ENCODE results near the gene KLHL36. TPM values are rescaled to one million over a fixed set of nuclear protein-coding genes. Genes with fewer than 3 reads are reported as not detected.
A peak's percentile ranks its signal among the peaks of the same experiment; 100 is the strongest.

KLHL36 gene
- total RNA-seq, 2 experiments from 2014 or later, result 41.0 to 44.0 TPM

- H3K9me3 Mint-ChIP-seq, result peaks cover 11% of the 10 kb centered on the region
- H3K4me3 Mint-ChIP-seq, result no peak overlapping the region
- no peak for ATAC-seq
- DNase-seq, result no peak
- H3K36me3 Mint-ChIP-seq (ENCODE audit: low read depth), result peaks cover 84% of the 10 kb centered on the region
- intact Hi-C loops (cut with micrococcal nuclease), result no loop called here
- peaks cover 95% of the 10 kb centered on the region for H3K4me1 Mint-ChIP-seq (ENCODE audit: low read depth)
- TF ChIP-seq, protein P1, sequence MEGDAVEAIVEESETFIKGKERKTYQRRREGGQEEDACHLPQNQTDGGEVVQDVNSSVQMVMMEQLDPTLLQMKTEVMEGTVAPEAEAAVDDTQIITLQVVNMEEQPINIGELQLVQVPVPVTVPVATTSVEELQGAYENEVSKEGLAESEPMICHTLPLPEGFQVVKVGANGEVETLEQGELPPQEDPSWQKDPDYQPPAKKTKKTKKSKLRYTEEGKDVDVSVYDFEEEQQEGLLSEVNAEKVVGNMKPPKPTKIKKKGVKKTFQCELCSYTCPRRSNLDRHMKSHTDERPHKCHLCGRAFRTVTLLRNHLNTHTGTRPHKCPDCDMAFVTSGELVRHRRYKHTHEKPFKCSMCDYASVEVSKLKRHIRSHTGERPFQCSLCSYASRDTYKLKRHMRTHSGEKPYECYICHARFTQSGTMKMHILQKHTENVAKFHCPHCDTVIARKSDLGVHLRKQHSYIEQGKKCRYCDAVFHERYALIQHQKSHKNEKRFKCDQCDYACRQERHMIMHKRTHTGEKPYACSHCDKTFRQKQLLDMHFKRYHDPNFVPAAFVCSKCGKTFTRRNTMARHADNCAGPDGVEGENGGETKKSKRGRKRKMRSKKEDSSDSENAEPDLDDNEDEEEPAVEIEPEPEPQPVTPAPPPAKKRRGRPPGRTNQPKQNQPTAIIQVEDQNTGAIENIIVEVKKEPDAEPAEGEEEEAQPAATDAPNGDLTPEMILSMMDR (IDR thresholded peaks at IDR 0.05), result no peak
- CTCF ChIA-PET, result interaction anchor here (0.7 to 4.4 kb wide), 4 partner anchors 15 to 120 kb away, joined by 3 to 24 read pairs (median 6); no protein-coding TSS in a partner anchor
- POLR2A ChIA-PET, result interaction anchor here (0.6 to 1.7 kb wide), 6 partner anchors 9 to 392 kb away, joined by 3 to 7 read pairs (median 4); no protein-coding TSS in a partner anchor
- H3K27me3 Mint-ChIP-seq, result no peaks in the 10 kb centered on the region
- H3K27ac Mint-ChIP-seq, result peak overlapping the region; percentile 81
Measured at GRCh38 chr16:84607061-84607460, 41.2 kb upstream of the KLHL36 start.

DNA sequence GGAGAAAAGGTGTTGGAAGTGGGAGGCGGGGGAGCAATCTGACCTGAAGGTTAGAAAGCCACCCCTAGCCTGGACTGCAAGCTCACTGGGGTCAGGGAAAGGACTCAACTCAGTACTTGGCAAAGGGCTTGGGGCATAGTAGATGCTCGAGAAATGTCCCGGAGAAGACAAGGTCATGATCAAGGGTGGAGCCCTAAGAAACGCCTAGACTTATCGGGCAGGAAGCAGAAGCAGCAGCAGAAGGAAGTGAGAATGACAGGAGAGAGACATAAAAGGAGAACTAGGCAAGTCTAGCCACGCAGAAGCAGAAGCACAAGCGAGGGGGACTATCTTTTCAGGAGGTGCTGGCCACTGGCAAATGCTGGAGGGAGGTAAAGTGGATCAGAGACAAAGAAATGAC lies 40.6 kb upstream of the KLHL36 start:
- ChIA-PET CTCF (interaction anchor here (1.2 to 4.4 kb wide), 6 partner anchors 8 to 97 kb away, joined by 3 to 24 read pairs (median 4); no protein-coding TSS in a partner anchor), POLR2A (interaction anchor here (0.8 to 2.0 kb wide), 6 partner anchors 9 to 391 kb away, joined by 3 to 7 read pairs (median 4); no protein-coding TSS in a partner anchor)
- Mint-ChIP-seq H3K36me3 (ENCODE audit: low read depth) (peaks cover 88% of the 10 kb centered on the region), H3K4me1 (ENCODE audit: low read depth) (peaks cover 92% of the 10 kb centered on the region), H3K4me3 (peak overlapping the region; percentile 43), H3K27ac (peak overlapping the region; percentile 81), H3K27me3 (no peaks in the 10 kb centered on the region), H3K9me3 (peaks cover 11% of the 10 kb centered on the region)
- TF ChIP-seq, protein P1 (IDR thresholded peaks at IDR 0.05), result no peak
- intact Hi-C loops (cut with micrococcal nuclease), result no loop called here
- peak; percentile 17 for ATAC-seq
- no peak for DNase-seq

- ChIA-PET POLR2A (interaction anchor here (0.9 to 2.0 kb wide), 7 partner anchors 8 to 102 kb away, joined by 3 to 7 read pairs (median 4); partner anchors contain the start of gene COTL1), CTCF (interaction anchor here (1.0 to 4.4 kb wide), 7 partner anchors 8 to 100 kb away, joined by 3 to 24 read pairs (median 3); no protein-coding TSS in a partner anchor)
- peak overlapping the region; percentile 43 for H3K4me3 Mint-ChIP-seq
- peak overlapping the region; percentile 81 for H3K27ac Mint-ChIP-seq
- ATAC-seq (peak; percentile 33), DNase-seq (peak; percentile 62)
- H3K27me3 Mint-ChIP-seq, result no peaks in the 10 kb centered on the region
- TF ChIP-seq, protein P1 (IDR thresholded peaks at IDR 0.05), result no peak
- H3K4me1 Mint-ChIP-seq (ENCODE audit: low read depth), result peaks cover 90% of the 10 kb centered on the region
- H3K9me3 Mint-ChIP-seq, result peaks cover 11% of the 10 kb centered on the region
- peaks cover 85% of the 10 kb centered on the region for H3K36me3 Mint-ChIP-seq (ENCODE audit: low read depth)
- intact Hi-C loops (cut with micrococcal nuclease), result no loop called here
Measured at GRCh38 chr16:84608282-84608681, 40.0 kb upstream of the KLHL36 start.

GRCh38 chr16:84609563-84610177 lies 38.6 kb upstream of the KLHL36 start:
- TF ChIP-seq, protein P1 (IDR thresholded peaks at IDR 0.05), result no peak
- H3K4me3 Mint-ChIP-seq, result peak overlapping the region; percentile 31
- CTCF ChIA-PET, result interaction anchor here (1.1 to 2.5 kb wide), 5 partner anchors 10 to 104 kb away, joined by 3 to 9 read pairs (median 5); no protein-coding TSS in a partner anchor
- DNase-seq (peak; percentile 28), ATAC-seq (peak; percentile 14)
- no peaks in the 10 kb centered on the region for H3K27me3 Mint-ChIP-seq
- peaks cover 91% of the 10 kb centered on the region for H3K36me3 Mint-ChIP-seq (ENCODE audit: low read depth)
- intact Hi-C loops (cut with micrococcal nuclease), result no loop called here
- peaks cover 11% of the 10 kb centered on the region for H3K9me3 Mint-ChIP-seq
- peaks cover 94% of the 10 kb centered on the region for H3K4me1 Mint-ChIP-seq (ENCODE audit: low read depth)
- POLR2A ChIA-PET, result interaction anchor here (0.7 to 9.5 kb wide), 4 partner anchors 8 to 103 kb away, joined by 3 to 94 read pairs (median 4); partner anchors contain the start of gene COTL1
- peak overlapping the region; percentile 81 for H3K27ac Mint-ChIP-seq

DNA sequence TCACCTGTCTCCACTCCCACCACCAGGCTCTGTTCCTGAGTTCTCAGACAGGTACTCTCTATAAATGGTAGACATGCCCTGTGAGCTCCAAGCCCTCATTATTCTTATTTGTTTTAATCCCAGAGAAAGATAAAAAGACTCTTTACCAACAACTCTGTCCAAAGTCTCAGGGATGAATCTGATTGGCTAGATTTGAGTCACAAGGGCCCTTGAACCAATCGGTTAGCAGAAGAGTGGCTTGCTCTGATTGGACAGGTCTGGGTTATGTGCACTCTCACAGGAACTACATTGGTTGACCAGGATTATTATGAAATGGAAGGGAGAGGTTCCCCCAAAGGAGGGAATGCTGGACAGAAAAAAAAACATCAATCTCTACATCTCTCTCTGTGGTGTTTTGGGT lies 37.9 kb upstream of the KLHL36 start:
- ChIA-PET POLR2A (interaction anchor here (0.7 to 9.5 kb wide), 2 partner anchors 9 to 33 kb away, joined by 3 to 94 read pairs; no protein-coding TSS in a partner anchor), CTCF (interaction anchor here (1.1 to 2.5 kb wide), 4 partner anchors 10 to 105 kb away, joined by 3 to 9 read pairs (median 7); no protein-coding TSS in a partner anchor)
- Mint-ChIP-seq H3K9me3 (peaks cover 10% of the 10 kb centered on the region), H3K4me1 (ENCODE audit: low read depth) (peaks cover 95% of the 10 kb centered on the region), H3K36me3 (ENCODE audit: low read depth) (peaks cover 93% of the 10 kb centered on the region), H3K27ac (peak overlapping the region; percentile 81), H3K4me3 (no peak overlapping the region), H3K27me3 (no peaks in the 10 kb centered on the region)
- intact Hi-C loops (cut with micrococcal nuclease), result no loop called here
- TF ChIP-seq, protein P1 (IDR thresholded peaks at IDR 0.05), result no peak
- ATAC-seq (no peak), DNase-seq (no peak)
